ENCODE results near the gene FBXO34. TPM values are rescaled to one million over a fixed set of nuclear protein-coding genes. Genes with fewer than 3 reads are reported as not detected.

FBXO34 gene
- total RNA-seq, 2 donors from 2014 or later, result 44.1 to 51.6 TPM

- no peak overlapping the region for H3K27ac Mint-ChIP-seq
- TF ChIP-seq CTCF (conservative IDR thresholded peaks at IDR 0.05), result no peak
Measured at GRCh38 chr14:55386037-55386808, 115.0 kb downstream of the FBXO34 start.

GRCh38 chr14:55387121-55387520 lies 115.9 kb downstream of the FBXO34 start:
- H3K9ac ChIP-seq (ENCODE audit: extremely low read depth, low read length, poor library complexity, severe bottlenecking), result no peak overlapping the region
- H3K27me3 Mint-ChIP-seq (ENCODE audit: insufficient read depth), result no peaks in the 10 kb centered on the region
- no peak overlapping the region for H3K27ac Mint-ChIP-seq
- no peak overlapping the region for H3K27ac ChIP-seq (ENCODE audit: low read depth, low read length)
- no peaks in the 10 kb centered on the region for H3K4me1 ChIP-seq (ENCODE audit: control insufficient read depth, insufficient read depth, low read length)
- H3K36me3 Mint-ChIP-seq (ENCODE audit: low read depth), result peaks cover 40% of the 10 kb centered on the region
- DNase-seq, result no peak
- peaks cover 39% of the 10 kb centered on the region for H3K36me3 ChIP-seq (ENCODE audit: control insufficient read depth, insufficient read depth, low read length)
- H3K4me3 Mint-ChIP-seq, result no peak overlapping the region
- H3K4me1 Mint-ChIP-seq, result peaks cover 14% of the 10 kb centered on the region
- WGBS, 2 experiments (ENCODE audit: insufficient coverage in 1 of 2, insufficient read length in 1 of 2), result 94 to 99% methylated on average over 3 to 4 of the region's 4 CpGs
- H3K9me3 ChIP-seq (ENCODE audit: control insufficient read depth, low read length), result no peaks in the 10 kb centered on the region
- H3K9me3 Mint-ChIP-seq, result no peaks in the 10 kb centered on the region
- no peaks in the 10 kb centered on the region for H3K27me3 ChIP-seq (ENCODE audit: control insufficient read depth, insufficient read depth, low read length, poor library complexity, severe bottlenecking)
- H3K4me3 ChIP-seq (ENCODE audit: low read length), result no peak overlapping the region
- TF ChIP-seq CTCF (conservative IDR thresholded peaks at IDR 0.05), result no peak

More at GRCh38 chr14:55386037-55386808, 115.0 kb downstream of the FBXO34 start:
- 89 to 91% methylated on average over 4 to 6 of the region's 6 CpGs for WGBS, 2 experiments (ENCODE audit: insufficient coverage in 1 of 2, insufficient read length in 1 of 2)
- no peaks in the 10 kb centered on the region for H3K9me3 ChIP-seq (ENCODE audit: control insufficient read depth, low read length)
- no peaks in the 10 kb centered on the region for H3K4me1 ChIP-seq (ENCODE audit: control insufficient read depth, insufficient read depth, low read length)
- no peak overlapping the region for H3K27ac ChIP-seq (ENCODE audit: low read depth, low read length)
- no peaks in the 10 kb centered on the region for H3K27me3 ChIP-seq (ENCODE audit: control insufficient read depth, insufficient read depth, low read length, poor library complexity, severe bottlenecking)
- peaks cover 16% of the 10 kb centered on the region for H3K4me1 Mint-ChIP-seq
- no peak overlapping the region for H3K4me3 Mint-ChIP-seq
- H3K36me3 Mint-ChIP-seq (ENCODE audit: low read depth), result peaks cover 43% of the 10 kb centered on the region
- H3K4me3 ChIP-seq (ENCODE audit: low read length), result no peak overlapping the region
- H3K9me3 Mint-ChIP-seq, result no peaks in the 10 kb centered on the region
- no peaks in the 10 kb centered on the region for H3K27me3 Mint-ChIP-seq (ENCODE audit: insufficient read depth)
- peaks cover 47% of the 10 kb centered on the region for H3K36me3 ChIP-seq (ENCODE audit: control insufficient read depth, insufficient read depth, low read length)
- H3K9ac ChIP-seq (ENCODE audit: extremely low read depth, low read length, poor library complexity, severe bottlenecking), result no peak overlapping the region
- peak; percentile 58 for DNase-seq

GRCh38 chr14:55388160-55388559 lies 116.9 kb downstream of the FBXO34 start:
- Mint-ChIP-seq H3K27ac (no peak overlapping the region), H3K36me3 (ENCODE audit: low read depth) (peaks cover 39% of the 10 kb centered on the region), H3K4me3 (no peak overlapping the region), H3K9me3 (no peaks in the 10 kb centered on the region), H3K27me3 (ENCODE audit: insufficient read depth) (no peaks in the 10 kb centered on the region), H3K4me1 (peaks cover 14% of the 10 kb centered on the region)
- Histone ChIP-seq H3K27me3 (ENCODE audit: control insufficient read depth, insufficient read depth, low read length, poor library complexity, severe bottlenecking) (no peaks in the 10 kb centered on the region), H3K36me3 (ENCODE audit: control insufficient read depth, insufficient read depth, low read length) (peaks cover 39% of the 10 kb centered on the region), H3K9me3 (ENCODE audit: control insufficient read depth, low read length) (no peaks in the 10 kb centered on the region), H3K27ac (ENCODE audit: low read depth, low read length) (no peak overlapping the region), H3K4me1 (ENCODE audit: control insufficient read depth, insufficient read depth, low read length) (no peaks in the 10 kb centered on the region), H3K9ac (ENCODE audit: extremely low read depth, low read length, poor library complexity, severe bottlenecking) (no peak overlapping the region), H3K4me3 (ENCODE audit: low read length) (no peak overlapping the region)
- no peak for DNase-seq
- TF ChIP-seq CTCF (conservative IDR thresholded peaks at IDR 0.05), result no peak
